HG02678 (cell line): ENCODE measurements around the gene SCRN1.
A peak's percentile ranks its signal among the peaks of the same experiment; 100 is the strongest.

Experiments used
- ATAC-seq: cut with Tn5 transposase; IDR thresholded peaks from one replicate; pipeline ENCODE4 v1.9.1; 2021; ENCODE audit warnings: mild to moderate bottlenecking, moderate library complexity; ENCODE audit not compliant: unreplicated experiment

The SCRN1 gene

GRCh38 chr7:29929018-29929807 lies 60.4 kb downstream of the SCRN1 start:
- no peak for ATAC-seq

- no peak for ATAC-seq
Observed at GRCh38 chr7:29926741-29927140, 62.9 kb downstream of the SCRN1 start.

GRCh38 chr7:29926216-29926615 lies 63.4 kb downstream of the SCRN1 start:
- ATAC-seq, result no peak

- ATAC-seq, result no peak
Observed at GRCh38 chr7:29924684-29925083, 64.9 kb downstream of the SCRN1 start.

GRCh38 chr7:29924006-29924405 lies 65.6 kb downstream of the SCRN1 start:
- no peak for ATAC-seq

- no peak for ATAC-seq
Observed at GRCh38 chr7:29922921-29923700, 66.5 kb downstream of the SCRN1 start.

GRCh38 chr7:29921404-29922010 lies 68.1 kb downstream of the SCRN1 start:
- ATAC-seq, result peak; percentile 86

- no peak for ATAC-seq
Observed at GRCh38 chr7:29920491-29920890, 69.1 kb downstream of the SCRN1 start.

GRCh38 chr7:29919790-29920189 lies 69.8 kb downstream of the SCRN1 start:
- no peak for ATAC-seq

GRCh38 chr7:29918850-29919249 lies 70.8 kb downstream of the SCRN1 start:
- ATAC-seq, result no peak

- no peak for ATAC-seq
Observed at GRCh38 chr7:29917641-29918040, 72.0 kb downstream of the SCRN1 start.

- ATAC-seq, result no peak
Observed at GRCh38 chr7:29915481-29916215, 74.0 kb downstream of the SCRN1 start.

- no peak for ATAC-seq
Observed at GRCh38 chr7:29914180-29914579, 75.4 kb downstream of the SCRN1 start.

GRCh38 chr7:29906200-29907022 lies 83.2 kb downstream of the SCRN1 start:
- no peak for ATAC-seq

GRCh38 chr7:29900745-29901144 lies 88.9 kb downstream of the SCRN1 start:
- ATAC-seq, result no peak

- ATAC-seq, result no peak
Observed at GRCh38 chr7:29898301-29898700, 91.3 kb downstream of the SCRN1 start.

- no peak for ATAC-seq
Observed at GRCh38 chr7:29896685-29897411, 92.8 kb downstream of the SCRN1 start.

GRCh38 chr7:29895559-29895958 lies 94.0 kb downstream of the SCRN1 start:
- ATAC-seq, result no peak

GRCh38 chr7:29894256-29894655 lies 95.3 kb downstream of the SCRN1 start:
- no peak for ATAC-seq
